HL-60/S4 treated with phorbol 12-myristate 13-acetate at 8.2 ng/mL for 4 days and 3 days (cell line): ENCODE measurements around the gene LARGE1.

Experiments
- in situ Hi-C: fragments of 300-500 bp; cut with MboI; formaldehyde crosslinking; loops from 2 replicates; pipeline ENCODE4 v1.15.0; 2022; ENCODE audit warnings: low sequenced_read_pairs

LARGE1 gene

DNA sequence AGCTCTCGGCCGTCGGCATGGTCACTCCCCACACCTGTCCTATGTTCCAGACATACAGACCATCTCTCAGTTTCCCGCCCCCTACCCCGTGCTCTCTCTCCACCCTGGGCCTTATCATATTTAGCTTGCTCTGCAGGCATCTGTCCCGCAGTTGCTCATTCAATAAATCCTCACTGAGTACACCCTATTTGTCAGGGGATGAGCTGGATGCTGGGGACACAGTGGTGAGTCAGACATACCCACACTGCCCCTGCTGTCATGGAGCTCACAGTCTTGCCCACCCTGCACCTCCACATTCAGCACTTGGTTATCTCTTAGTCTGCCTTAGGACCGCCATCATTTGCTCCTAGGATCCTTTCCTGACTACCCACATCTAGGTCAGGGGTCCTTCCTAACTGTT, 313.8 kb downstream of the LARGE1 start:
- in situ Hi-C loops: no loop called here

DNA sequence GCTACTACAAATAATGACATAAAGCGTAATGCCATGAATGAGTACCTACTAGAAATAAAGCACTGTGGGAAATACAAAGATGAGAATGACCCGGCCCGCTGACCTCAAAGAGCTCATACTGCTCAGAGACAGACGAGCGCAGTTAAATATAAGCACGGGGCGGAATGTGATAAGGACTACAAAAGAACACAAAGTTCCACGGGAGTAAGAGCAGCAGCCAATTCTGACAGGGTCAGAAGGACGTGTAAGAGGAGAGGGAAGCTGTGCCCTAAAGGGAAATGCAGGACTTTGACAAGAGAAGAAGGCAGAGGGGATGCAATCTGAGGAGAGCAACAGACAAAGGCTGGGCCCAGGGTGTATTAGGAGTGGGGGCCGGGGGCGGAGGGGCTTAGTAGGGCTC, 314.6 kb downstream of the LARGE1 start:
- in situ Hi-C loops: no loop called here

DNA sequence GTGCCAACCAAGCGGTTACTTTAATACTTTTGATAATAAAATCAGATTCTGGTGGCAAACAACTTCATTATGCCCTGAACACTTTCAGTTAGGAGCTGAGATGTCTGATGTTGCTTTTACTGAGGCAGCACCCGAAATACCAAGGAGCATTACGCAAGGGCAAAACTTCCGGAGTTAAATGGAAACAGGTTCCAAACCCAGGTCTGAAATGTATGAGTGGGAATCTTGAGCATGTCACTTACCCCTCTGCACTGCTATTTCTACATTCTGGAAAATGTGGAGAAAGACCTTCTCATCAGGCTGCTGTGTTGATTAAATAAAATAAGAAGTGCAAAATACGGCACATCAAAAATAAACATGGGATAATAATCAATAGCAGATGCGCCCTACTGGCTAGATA, 315.1 kb downstream of the LARGE1 start:
- in situ Hi-C loops: no loop called here

DNA sequence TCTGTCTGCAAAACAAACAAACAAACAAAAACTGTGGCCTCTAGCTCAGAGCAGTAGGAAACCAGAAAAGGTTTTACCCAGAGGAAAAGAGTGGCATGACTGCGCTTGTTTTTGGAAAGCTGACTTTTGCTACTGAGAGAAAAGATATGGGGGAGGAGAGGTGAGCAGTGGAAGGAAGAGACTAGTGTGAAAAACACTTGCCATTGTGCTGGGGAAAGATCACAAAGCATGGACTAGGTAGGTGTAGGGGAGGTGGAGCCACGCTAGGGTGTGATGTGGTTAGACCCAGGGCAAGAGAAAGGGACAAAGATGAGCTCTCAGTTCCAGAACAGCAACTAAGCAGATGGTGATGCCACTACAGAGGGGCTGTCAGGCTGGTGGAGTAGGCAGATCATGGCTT, 319.2 kb downstream of the LARGE1 start:
- in situ Hi-C loops: no loop called here

DNA sequence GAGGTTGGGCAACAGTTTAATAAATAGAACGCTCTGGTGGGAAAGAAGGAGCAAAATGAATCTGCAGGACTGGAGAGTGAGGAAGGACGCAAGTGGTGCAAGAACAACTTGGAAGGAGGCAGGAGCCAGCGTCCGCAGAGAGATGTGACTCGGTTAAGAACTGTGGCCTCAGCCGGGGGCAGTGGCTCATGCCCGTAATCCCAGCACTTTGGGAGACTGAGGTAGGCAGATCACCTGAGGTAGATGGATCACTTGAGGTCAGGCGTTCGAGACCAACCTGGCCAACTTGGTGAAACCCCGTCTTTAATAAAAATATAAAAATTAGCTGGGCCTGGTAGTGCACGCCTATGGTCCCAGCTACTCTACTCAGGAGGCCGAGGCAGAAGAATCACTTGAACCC, 319.7 kb downstream of the LARGE1 start:
- in situ Hi-C loops: no loop called here

DNA sequence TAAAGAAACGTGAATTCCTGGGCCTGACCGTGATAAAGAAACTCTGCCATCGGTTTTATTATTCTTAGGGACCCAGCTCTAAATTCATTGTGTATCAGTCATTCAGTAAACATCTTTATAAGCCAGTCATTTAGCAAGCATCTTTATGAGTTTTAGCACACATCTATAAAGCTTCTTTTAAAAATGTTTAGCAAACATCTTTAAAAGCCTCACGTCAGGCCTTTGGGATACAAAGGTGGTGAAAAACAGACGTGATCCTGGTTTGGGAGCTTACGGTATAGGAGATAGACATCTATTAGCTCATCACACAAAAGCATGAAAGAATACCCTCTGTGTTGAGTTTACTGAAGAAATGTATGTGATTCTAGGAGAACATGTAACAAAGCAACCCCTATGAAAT, 320.2 kb downstream of the LARGE1 start:
- in situ Hi-C loops: no loop called here

DNA sequence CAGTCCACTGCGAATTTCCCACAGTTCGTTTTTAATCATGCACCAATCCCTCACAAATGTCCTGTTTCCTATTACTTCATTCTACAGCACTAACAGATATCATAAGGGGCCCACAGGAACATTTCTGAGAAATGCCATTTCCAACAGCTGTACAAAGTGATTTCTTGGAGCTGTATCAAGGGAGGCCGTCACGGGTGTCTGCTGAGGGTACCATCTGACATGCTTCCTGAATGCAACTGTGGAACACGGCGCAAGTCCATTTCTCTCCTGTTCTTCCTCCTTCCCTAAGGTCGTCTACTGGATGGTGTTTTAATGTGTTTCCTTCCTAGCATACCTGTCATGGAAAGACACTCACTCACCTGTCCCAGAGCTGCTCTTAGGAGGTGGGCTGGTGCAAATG, 320.7 kb downstream of the LARGE1 start:
- in situ Hi-C loops: no loop called here

DNA sequence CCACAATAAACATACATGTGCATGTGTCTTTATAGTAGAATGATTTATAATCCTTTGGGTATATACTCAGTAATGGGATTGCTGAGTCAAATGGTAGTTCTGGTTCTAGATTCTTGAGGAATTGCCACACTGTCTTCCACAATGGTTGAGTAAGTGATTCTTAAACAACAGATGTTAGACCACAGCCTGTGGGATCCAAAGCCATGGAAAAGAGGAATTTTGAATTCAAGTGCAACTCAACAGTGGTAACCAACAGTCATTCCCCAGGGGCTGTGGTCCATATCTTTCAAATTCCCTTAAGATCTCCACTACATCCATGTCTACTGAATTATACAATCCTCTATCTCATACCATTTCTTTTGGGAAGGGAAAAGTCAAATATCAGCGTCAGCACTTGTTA, 321.5 kb downstream of the LARGE1 start:
- in situ Hi-C loops: no loop called here

DNA sequence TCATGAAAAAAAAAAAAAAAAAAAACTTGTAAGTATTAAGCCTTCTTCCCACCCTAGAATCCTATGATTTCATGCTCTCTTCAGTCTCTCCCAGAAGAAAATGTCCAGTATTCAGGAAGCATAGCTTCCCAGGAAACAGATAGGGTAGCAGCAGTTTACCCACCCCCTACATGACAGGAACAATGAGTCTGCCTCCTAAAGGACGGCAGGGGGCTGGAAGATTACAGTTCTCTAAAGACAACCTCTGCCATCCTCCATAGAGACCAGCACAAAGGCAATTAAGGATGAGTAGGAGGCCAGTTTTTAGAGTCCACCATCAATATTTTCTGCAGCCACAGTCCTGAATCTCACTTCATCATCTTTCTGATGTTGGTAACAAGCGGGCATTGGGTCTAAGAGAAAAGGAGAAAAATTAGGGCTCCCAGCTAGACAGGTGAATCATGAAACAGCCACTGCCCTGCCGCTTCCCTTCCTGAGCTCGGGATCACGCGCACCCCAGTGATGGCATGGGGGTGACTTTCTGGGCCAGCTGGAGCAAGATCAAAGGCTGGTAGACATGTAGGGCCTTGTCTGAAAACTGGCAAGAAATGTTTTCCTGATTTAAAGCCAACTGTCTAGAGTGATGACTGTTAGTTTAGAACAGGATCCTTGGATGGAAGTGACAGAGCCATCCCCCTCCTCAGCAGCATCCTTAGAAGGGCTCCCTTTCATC, 322.8 kb downstream of the LARGE1 start:
- in situ Hi-C loops: no loop called here

DNA sequence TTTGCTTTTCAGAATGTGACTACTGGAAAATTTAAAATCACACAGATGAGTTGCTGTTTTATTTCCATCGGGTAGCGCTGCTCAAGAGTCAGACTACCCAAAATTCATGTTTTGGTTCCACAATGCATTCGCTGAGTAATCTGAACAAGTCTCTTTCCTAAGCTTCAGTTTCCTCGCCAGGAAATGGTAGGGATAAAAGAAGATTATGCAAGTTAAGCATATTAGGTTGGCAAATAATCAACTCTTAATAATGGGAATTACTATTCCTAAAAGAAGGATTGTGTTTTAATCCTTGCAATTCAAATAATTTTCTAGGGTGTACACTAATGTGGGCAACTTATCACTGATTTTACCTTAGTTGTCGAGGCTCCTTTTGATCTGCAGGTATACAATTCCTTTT, 326.5 kb downstream of the LARGE1 start:
- in situ Hi-C loops: no loop called here

DNA sequence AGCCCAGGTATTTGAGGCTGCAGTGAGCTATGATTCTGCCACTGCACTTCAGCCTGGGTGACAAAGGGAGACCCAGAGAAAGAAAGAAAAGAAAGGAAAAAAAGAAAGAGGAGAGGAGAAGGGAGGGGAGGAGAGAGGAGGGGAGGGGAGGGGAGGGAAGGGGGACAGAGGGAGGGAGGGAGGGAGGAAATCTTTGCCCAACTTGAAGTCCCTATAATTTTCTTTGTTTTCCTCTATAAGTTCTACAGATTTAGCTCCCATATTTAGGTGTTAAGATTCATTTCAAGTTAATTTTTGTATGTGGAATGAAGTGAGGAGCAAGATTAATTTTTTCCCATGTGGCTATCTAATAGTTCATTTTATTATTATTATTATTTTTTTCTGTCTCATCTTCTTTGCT, 328.3 kb downstream of the LARGE1 start:
- in situ Hi-C loops: no loop called here

DNA sequence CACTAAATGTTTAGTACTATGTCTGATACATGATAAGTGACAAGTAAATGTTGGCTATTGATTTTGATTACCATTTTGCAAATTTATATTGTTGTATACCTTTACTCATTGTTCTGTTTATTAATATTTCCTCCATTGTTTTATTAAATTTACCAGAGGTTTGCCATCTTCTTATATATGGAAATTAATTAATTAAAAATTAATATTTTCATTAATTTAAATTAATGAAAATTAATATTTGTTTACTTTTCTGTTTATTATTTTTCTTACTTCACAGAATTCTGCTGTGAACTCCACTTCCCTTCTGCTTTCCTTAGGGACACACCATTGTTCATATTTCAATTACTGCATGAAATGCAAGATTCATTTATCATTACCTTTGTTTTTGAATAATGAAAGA, 331.0 kb downstream of the LARGE1 start:
- in situ Hi-C loops: no loop called here

DNA sequence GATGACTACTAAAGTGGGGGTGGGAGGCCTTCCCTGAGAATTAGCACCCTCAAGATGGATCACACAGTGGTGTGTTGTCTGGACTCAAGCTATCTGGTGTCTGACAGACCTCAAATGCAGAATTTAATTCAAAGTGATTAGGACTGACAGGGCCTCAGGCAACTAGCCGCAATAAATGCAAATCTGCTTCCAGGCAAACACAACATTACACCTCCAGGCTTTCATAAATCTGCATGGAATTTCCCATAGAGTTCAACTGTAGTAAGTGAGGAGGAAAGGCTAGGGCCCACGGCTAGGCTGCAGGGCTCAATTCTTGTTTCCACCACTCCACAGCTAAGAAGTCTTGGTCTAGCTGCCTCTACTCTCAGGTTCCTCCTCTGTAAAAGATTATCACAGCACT, 331.4 kb downstream of the LARGE1 start:
- in situ Hi-C loops: no loop called here

DNA sequence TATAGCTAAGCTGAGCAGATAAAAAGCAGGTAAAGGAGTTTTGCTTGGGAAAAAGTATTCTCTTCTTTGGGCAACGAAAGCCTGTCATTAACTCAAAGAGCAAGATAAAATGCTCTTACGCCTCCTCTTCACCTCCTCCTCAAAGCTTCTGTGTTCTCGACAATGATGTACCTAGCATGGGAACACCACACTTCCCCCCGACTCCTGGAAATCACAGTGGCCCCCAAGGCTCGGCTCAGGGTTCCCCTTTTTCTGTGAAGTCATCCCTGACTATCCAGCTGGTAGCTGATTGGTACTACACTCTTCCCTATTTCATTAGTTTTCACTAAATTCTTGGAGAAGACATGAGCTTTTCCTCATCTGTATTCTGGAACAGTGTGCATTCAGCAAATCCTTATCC, 336.1 kb downstream of the LARGE1 start:
- in situ Hi-C loops: no loop called here

DNA sequence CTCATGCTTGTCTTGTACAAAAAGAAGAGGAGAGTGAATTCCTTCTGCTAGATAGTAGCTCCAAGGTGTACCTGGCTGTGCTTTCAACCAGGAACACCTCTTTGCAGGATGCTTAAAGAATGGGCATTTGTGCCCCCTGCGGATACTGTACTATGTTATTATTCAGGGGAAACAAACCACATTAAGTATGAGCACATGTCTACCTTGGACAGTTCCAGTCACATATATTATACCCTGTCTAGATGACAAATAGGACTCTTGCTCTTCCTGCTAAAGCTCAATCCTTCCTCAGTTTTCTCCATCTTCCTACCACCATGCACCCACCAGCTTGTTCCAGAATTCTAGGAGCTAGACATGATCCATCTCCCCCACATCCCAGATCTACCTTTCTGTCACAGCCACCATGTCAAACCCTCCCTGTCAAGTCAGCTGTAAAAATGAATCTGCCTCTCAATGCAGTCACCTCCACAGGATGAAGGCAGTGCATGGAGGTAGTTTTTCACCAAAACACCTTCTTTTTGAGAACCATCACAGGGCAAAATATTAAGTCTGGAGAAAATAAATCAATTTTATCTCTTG, 337.4 kb downstream of the LARGE1 start:
- in situ Hi-C loops: no loop called here

DNA sequence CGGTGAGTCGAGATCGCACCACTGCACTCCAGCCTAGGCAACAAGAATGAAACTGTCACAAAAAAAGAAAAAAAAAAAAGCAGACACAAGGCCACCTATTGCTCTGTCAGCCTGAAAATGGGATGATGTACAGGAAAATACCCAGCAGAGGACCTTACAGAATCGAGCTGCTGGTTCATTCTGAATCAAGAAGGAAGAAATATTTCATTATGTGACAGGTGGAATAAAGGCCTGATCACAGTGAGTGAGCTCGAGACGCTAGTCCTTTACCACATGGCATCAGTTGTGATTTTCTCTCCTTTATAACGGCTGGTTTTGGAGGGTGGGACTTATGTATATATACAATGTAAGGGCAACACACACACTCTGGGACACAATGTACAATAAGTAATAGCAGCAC, 340.0 kb downstream of the LARGE1 start:
- in situ Hi-C loops: no loop called here

DNA sequence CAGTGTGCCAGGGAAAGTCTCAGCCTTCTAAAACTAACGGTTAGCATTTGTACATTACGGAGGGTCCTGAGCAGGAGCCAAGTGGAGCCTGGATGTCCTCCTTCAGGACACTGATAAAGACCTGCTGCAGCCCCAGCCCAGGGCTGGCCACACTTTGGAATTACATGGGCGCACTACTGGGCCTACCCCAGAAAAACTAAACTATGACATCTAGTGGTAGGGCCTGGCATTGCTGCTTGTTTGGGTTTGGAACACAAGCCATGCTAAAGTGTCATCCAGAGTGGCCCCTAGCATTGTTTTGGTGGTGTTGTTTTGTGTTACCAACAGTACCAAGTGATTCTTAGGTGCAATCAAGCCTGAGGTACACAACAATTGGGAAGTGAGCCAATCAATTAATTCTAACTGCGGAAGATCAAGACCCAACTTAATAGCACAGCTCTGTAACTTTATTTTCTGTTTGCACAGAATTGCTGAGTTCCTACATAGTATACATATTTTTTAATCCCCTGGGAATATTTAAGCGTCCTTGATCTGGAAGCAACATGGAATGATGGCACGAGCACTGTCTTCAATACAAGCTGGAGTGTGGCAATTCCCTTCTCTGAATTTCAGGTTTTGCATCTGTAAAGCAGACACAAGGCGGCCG, 340.7 kb downstream of the LARGE1 start:
- in situ Hi-C loops: no loop called here

DNA sequence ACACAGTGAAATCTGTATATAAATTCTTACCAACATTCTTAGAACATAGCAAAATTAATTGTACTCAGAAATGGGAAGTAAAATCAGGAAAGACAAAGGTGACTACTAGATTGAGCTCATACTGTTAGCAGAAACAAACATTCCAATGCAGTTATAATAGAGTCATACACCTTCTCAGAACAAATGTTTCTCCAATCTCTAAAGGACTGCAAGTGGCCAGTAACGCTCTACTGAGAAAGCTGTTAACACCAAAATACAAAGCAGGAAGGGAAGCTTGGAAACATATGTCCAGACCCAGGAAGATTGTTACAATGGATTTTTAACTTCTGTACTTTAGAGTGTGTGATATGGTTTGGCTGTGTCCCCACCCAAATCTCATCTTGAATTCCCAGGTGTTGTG, 341.5 kb downstream of the LARGE1 start:
- in situ Hi-C loops: no loop called here

DNA sequence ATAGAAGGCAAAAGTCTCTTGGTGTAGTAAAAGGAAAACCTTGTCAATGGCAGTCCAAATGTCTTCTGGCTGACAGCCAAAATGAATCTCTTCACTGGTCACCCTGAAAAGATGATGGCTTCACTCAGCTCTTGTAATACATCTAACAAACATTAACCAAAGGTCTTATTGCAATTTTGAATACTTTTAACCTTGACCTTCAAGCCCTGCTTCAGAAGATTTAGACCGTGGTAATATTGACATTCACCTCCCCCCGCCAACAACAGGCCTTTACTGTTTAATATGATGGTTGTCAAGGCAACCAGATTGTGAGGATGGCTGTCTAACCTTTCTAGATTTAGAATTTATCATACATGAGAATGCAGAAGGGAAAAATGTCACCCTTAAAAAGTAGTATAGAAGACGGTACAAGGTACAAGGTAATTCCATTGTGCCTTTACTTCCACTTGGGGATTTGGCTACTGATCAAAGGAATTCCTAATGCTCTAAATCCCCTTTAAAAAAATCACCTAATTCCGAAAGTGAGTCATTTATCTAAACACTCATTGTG, 342.3 kb downstream of the LARGE1 start:
- in situ Hi-C loops: no loop called here

DNA sequence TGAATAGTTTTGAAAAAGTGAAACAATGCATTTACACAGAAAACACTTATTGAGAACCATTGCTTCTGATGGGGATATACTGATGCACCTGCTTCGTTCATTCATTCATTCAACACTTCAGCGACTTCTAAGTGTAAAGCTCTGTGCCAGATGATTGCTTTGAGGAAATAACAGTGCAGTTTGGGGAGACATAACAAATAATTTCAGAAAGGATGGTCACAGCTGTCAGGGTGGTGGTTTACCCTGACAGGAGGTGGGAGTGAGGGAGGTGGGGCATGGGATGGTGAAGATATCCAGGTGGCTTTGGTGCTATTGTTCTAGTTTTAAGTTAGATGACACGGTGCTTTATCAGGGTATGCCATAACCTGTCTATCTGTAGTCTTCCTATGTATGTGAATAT, 344.1 kb downstream of the LARGE1 start:
- in situ Hi-C loops: no loop called here

DNA sequence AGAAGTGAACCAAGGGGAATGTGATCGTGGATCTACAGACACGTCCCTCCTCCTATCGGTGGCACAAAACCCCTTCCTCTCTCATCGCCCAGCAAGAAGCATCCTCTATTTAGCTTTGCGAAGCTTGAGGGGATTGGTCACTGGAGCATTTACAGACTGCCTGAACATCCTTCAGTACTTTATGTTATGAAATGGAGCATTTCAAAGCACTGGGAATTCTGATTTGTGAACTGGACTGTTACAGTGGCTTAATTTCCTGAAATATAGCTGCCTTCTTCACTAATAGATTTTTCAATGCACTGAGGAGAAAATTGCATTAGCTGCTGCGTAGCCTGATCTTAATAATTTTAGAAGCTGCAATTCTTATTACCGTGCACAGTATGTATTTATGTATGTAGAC, 344.5 kb downstream of the LARGE1 start:
- in situ Hi-C loops: no loop called here

DNA sequence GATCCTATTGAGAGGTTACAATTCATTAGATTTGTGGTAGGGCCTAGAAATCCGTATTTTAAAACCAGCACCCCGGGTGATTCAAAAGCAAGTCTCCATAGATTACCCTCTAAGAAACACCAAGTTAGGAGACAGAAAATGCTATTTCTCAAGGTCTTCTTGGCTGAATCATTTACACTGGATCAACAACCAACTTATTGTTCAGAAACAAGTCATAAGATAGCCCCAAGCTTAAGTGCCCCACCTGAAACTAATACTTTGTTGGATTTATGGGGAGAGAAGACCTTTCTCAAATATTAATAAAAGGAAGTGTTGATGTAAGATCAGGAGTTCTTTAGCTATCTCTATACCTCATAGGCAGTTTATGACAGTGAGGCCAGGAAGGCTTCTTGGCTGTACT, 345.2 kb downstream of the LARGE1 start:
- in situ Hi-C loops: no loop called here
